ENCODE data around the gene ARHGEF19. TPM values are rescaled to one million over a fixed set of nuclear protein-coding genes. Genes with fewer than 3 reads are reported as not detected.

ARHGEF19 gene
- total and polyA plus RNA-seq, 9 of the 15 experiments (the other 6 are each of a cell fraction or from before 2014, with no cell fraction given): 0.73 to 21.0 (median 5.2) TPM

- no peak for TF ChIP-seq ZNF79 (CRISPR knock-in tag; IDR thresholded peaks at IDR 0.05; ENCODE audit: low read depth)
- TF ChIP-seq JUND (IDR thresholded peaks at IDR 0.05; ENCODE audit: borderline replicate concordance, low read depth, low read length): peak; percentile 32
- no peak; the same call in 2 of the 3 replicates for TF ChIP-seq JUND (tag; IDR thresholded peaks at IDR 0.05; ENCODE audit: borderline replicate concordance, low read depth, low read length)
- no peak for TF ChIP-seq RBM39 (optimal IDR thresholded peaks at IDR 0.05; ENCODE audit: low read depth, low read length)
- no peak for TF ChIP-seq BDP1 (IDR thresholded peaks at IDR 0.05; ENCODE audit: insufficient read depth, insufficient read length)
- no peak for TF ChIP-seq ZNF347 (CRISPR knock-in tag; IDR thresholded peaks at IDR 0.05; ENCODE audit: low read depth)
- TF ChIP-seq RREB1 (CRISPR knock-in tag; IDR thresholded peaks at IDR 0.05): no peak
- no peak for TF ChIP-seq ZNF146 (CRISPR knock-in tag; IDR thresholded peaks at IDR 0.05; ENCODE audit: unreplicated experiment)
- no peak for TF ChIP-seq NFXL1 (CRISPR knock-in tag; IDR thresholded peaks at IDR 0.05)
- TF ChIP-seq ZNF217 (CRISPR knock-in tag; IDR thresholded peaks at IDR 0.05): no peak
- TF ChIP-seq PHF21A (IDR thresholded peaks at IDR 0.05; ENCODE audit: borderline replicate concordance, low read depth): no peak
- no peak for TF ChIP-seq CHAMP1 (IDR thresholded peaks at IDR 0.05)
- 0 out of 6 replicates have a peak, but pooled peaks of 1 of the 3 experiments have one; percentile 17 for TF ChIP-seq CTCF (IDR thresholded peaks at IDR 0.05 in 2 of 3, conservative IDR thresholded peaks at IDR 0.05 in 1 of 3; ENCODE audit: insufficient read depth in 2 of 3, low read depth in 1 of 3, low read length in 3 of 3)
- no peak for TF ChIP-seq TCF15 (CRISPR knock-in tag; IDR thresholded peaks at IDR 0.05)
Observed at GRCh38 chr1:16236511-16237342, 24.3 kb upstream of the ARHGEF19 start, which contains the start of gene CPLANE2 (continued).

Data from K562 (cell line).